WTC11 (cell line): Measurements from ENCODE around the gene TUBA1B. TPM values are rescaled to one million over a fixed set of nuclear protein-coding genes. Genes with fewer than 3 reads are reported as not detected.

Experiments used
- ATAC-seq: fragments of 200-7000 bp; cut with Tn5 transposase; 2 replicates; pipeline ENCODE4 v1.10.0; 2021; ENCODE audit warnings: mild to moderate bottlenecking, moderate library complexity
- CTCF ChIA-PET: fragments of 300-600 bp; sonication (Branson Sonifier 250); formaldehyde crosslinking; loops from one replicate; lab custom pipeline; 2021; ENCODE audit warnings: antibody characterized with exemption; lab: Charles Lee
- POLR2A ChIA-PET: fragments of 350-600 bp; sonication (Branson Sonifier 250); formaldehyde crosslinking; loops from one replicate; lab custom pipeline; 2021; ENCODE audit warnings: antibody characterized with exemption; lab: Charles Lee
- DNase-seq: peaks from one replicate; pipeline ENCODE4 v3.0.0; 2021; ENCODE audit warnings: low spot score
- H3K27ac Mint-ChIP-seq: 2 replicates; pipeline ENCODE4 v1.8.0; 2021; ENCODE audit warnings: mixed read lengths
- H3K27me3 Mint-ChIP-seq: 2 replicates; pipeline ENCODE4 v1.8.0; 2021; ENCODE audit warnings: low read depth, mild to moderate bottlenecking, moderate library complexity, mixed read lengths
- H3K36me3 Mint-ChIP-seq: 2 replicates; pipeline ENCODE4 v1.8.0; 2021; ENCODE audit warnings: mixed read lengths
- H3K4me1 Mint-ChIP-seq: 2 replicates; pipeline ENCODE4 v1.8.0; 2022; ENCODE audit warnings: mixed read lengths
- H3K4me3 Mint-ChIP-seq: 2 replicates; pipeline ENCODE4 v1.8.0; 2021; ENCODE audit warnings: mild to moderate bottlenecking, moderate library complexity, mixed read lengths
- H3K9me3 Mint-ChIP-seq: 2 replicates; pipeline ENCODE4 v1.8.0; 2021; ENCODE audit warnings: mixed read lengths
- FOXP4 ChIP-seq: sonication (generic); formaldehyde crosslinking; IDR thresholded peaks from 2 replicates; pipeline ENCODE4 v1.8.0; 2022; ENCODE audit warnings: mild to moderate bottlenecking, missing genetic modification reagents
- KAT7 ChIP-seq: sonication (generic); formaldehyde crosslinking; IDR thresholded peaks from 2 replicates; pipeline ENCODE4 v1.8.1; 2023; ENCODE audit warnings: missing genetic modification reagents, mild to moderate bottlenecking, borderline replicate concordance
- MAX ChIP-seq: sonication (generic); formaldehyde crosslinking; IDR thresholded peaks from 2 replicates; pipeline ENCODE4 v1.8.0; 2022; ENCODE audit warnings: mild to moderate bottlenecking, missing genetic modification reagents
- MXD4 ChIP-seq: fragments of 250-450 bp; sonication (Bioruptor Pico); IDR thresholded peaks from 2 replicates; pipeline ENCODE4 v1.8.0; 2021; ENCODE audit warnings: mild to moderate bottlenecking, moderate library complexity, borderline replicate concordance
- NFE2L1 ChIP-seq: sonication (generic); formaldehyde crosslinking; IDR thresholded peaks from 2 replicates; pipeline ENCODE4 v1.8.1; 2023; ENCODE audit warnings: missing genetic modification reagents
- NFYB ChIP-seq: sonication (generic); formaldehyde crosslinking; conservative IDR thresholded peaks from 2 replicates; pipeline ENCODE4 v1.8.0; 2022; ENCODE audit warnings: low read depth, missing genetic modification reagents
- RELA ChIP-seq: sonication (generic); formaldehyde crosslinking; IDR thresholded peaks from 2 replicates; pipeline ENCODE4 v1.8.1; 2022; ENCODE audit warnings: missing genetic modification reagents, mild to moderate bottlenecking, borderline replicate concordance
- TCF7 ChIP-seq: sonication (generic); formaldehyde crosslinking; IDR thresholded peaks from 2 replicates; pipeline ENCODE4 v1.8.0; 2022; ENCODE audit warnings: mild to moderate bottlenecking, low read depth, missing genetic modification reagents, moderate library complexity
- TP53 ChIP-seq: sonication (generic); formaldehyde crosslinking; IDR thresholded peaks from 2 replicates; pipeline ENCODE4 v1.8.1; 2023; ENCODE audit warnings: mild to moderate bottlenecking, missing genetic modification reagents
- USF1 ChIP-seq: sonication (generic); formaldehyde crosslinking; IDR thresholded peaks from 2 replicates; pipeline ENCODE4 v1.8.0; 2022; ENCODE audit warnings: mild to moderate bottlenecking, missing genetic modification reagents
- ZNF219 ChIP-seq: sonication (generic); formaldehyde crosslinking; IDR thresholded peaks from 2 replicates; pipeline ENCODE4 v1.8.0; 2023; ENCODE audit warnings: missing genetic modification reagents, mild to moderate bottlenecking, borderline replicate concordance
- ZNF232 ChIP-seq: sonication (generic); formaldehyde crosslinking; IDR thresholded peaks from 2 replicates; pipeline ENCODE4 v1.8.0; 2022; ENCODE audit warnings: mild to moderate bottlenecking, missing genetic modification reagents
- ZNF396 ChIP-seq: fragments of 250-450 bp; sonication (Bioruptor Pico); IDR thresholded peaks from 2 replicates; pipeline ENCODE4 v1.8.0; 2021; ENCODE audit warnings: mild to moderate bottlenecking, moderate library complexity, borderline replicate concordance
- ZNF512 ChIP-seq: sonication (generic); formaldehyde crosslinking; IDR thresholded peaks from 2 replicates; pipeline ENCODE4 v1.8.1; 2022; ENCODE audit warnings: missing genetic modification reagents, borderline replicate concordance
- ZNF532 ChIP-seq: fragments of 250-450 bp; sonication (Bioruptor Pico); IDR thresholded peaks from 2 replicates; pipeline ENCODE4 v1.9.0; 2021; ENCODE audit warnings: mild to moderate bottlenecking, borderline replicate concordance
- ZSCAN18 ChIP-seq: fragments of 250-450 bp; sonication (Bioruptor Pico); IDR thresholded peaks from 2 replicates; pipeline ENCODE4 v2.1.2; 2022; ENCODE audit warnings: mild to moderate bottlenecking, moderate library complexity
- total RNA-seq: library from RNA; stranded (reverse); gene quantifications from 3 replicates; pipeline ENCODE4 v1.2.3, GENCODE V29; 2021
- TF ChIP-seq, protein P1 (sequence below): fragments of 250-450 bp; sonication (Bioruptor Pico); conservative IDR thresholded peaks from 2 replicates; pipeline ENCODE4 v1.9.0; 2021; ENCODE audit warnings: mild to moderate bottlenecking

The TUBA1B gene
- total RNA-seq, 1 experiment from 2014 or later = 1,806 TPM

- TF ChIP-seq, protein P1, sequence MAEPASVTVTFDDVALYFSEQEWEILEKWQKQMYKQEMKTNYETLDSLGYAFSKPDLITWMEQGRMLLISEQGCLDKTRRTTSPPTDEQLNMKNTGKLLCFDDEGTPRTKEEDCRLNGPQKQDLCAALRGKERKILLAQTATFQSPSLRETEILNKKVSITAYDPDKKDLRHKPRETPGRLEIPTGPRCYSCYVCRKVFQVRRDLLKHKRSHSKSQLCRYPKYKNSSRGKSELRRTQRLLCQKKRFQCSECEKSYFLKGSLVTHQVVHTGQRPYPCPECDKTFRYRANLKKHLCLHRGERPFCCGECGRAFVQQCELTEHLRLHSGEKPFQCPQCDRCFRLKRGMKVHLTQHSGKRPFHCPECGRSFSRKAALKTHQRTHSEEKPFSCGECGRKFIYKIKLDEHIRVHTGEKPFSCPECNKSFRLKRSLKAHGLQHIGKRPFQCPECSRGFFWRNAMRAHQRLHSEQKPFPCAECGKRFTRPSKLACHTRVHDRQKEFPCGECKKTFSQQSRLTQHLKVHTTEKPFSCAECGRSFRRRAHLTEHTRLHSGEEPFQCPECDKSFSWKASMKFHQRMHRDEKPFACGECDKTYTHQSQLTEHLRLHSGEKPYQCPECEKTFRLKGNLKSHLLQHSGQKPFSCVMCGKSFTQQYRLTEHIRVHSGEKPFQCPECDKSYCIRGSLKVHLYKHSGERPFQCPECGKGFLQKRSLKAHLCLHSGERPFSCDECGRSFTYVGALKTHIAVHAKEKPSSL = peak; percentile 33; the same call in 1 of the 2 replicates
- TF ChIP-seq TCF7 (CRISPR knock-in tag) = no peak
These were observed 4.1 kb downstream of the TUBA1B start (continued) for GRCh38 chr12:49126852-49127763.

GRCh38 chr12:49121047-49121696 lies 10.0 kb downstream of the TUBA1B start:
- peaks cover 9% of the 10 kb centered on the region for H3K27me3 Mint-ChIP-seq
- no peak overlapping the region for H3K27ac Mint-ChIP-seq
- ATAC-seq (peak; percentile 93), DNase-seq (peak; percentile 45)
- CTCF ChIA-PET = interaction anchor here (0.5 to 3.6 kb wide), 37 partner anchors 9 to 221 kb away, joined by 3 to 64 read pairs (median 5); partner anchors contain the start of genes DHH, LMBR1L, RHEBL1 and TUBA1B
- H3K36me3 Mint-ChIP-seq = no peaks in the 10 kb centered on the region
- no peaks in the 10 kb centered on the region for H3K9me3 Mint-ChIP-seq
- no peak overlapping the region for H3K4me3 Mint-ChIP-seq
- no peak for TF ChIP-seq ZNF512 (CRISPR knock-in tag)
- no peak for TF ChIP-seq ZSCAN18
- TF ChIP-seq ZNF219 (CRISPR knock-in tag) = no peak
- no peak for TF ChIP-seq NFE2L1 (CRISPR knock-in tag)
- TF ChIP-seq NFYB = no peak
- TF ChIP-seq RELA (CRISPR knock-in tag) = no peak
- no peak for TF ChIP-seq MAX (CRISPR knock-in tag)
- no peak for TF ChIP-seq FOXP4
- TF ChIP-seq ZNF396 (CRISPR knock-in tag) = no peak
- no peak for TF ChIP-seq ZNF232 (CRISPR knock-in tag)
- no peak for TF ChIP-seq TP53 (CRISPR knock-in tag)
- no peak for TF ChIP-seq USF1 (CRISPR knock-in tag)
- TF ChIP-seq ZNF532 = no peak
- no peak for TF ChIP-seq MXD4 (CRISPR knock-in tag)
- no peak for TF ChIP-seq KAT7 (CRISPR knock-in tag)
- POLR2A ChIA-PET = interaction anchor here (0.7 to 1.0 kb wide), 5 partner anchors 10 to 69 kb away, joined by 3 to 8 read pairs (median 5); partner anchors contain the start of genes LMBR1L and TUBA1B
- H3K4me1 Mint-ChIP-seq = no peaks in the 10 kb centered on the region
